ENCODE measurements around the gene PDHX. TPM values are rescaled to one million over a fixed set of nuclear protein-coding genes. Genes with fewer than 3 reads are reported as not detected.
A peak's percentile ranks its signal among the peaks of the same experiment; 100 is the strongest.
"Not testable (repeated sequence)": the region's sequence is repeated elsewhere in the genome, so short reads cannot be mapped to it uniquely, and the experiment has no call there.

The PDHX gene
- 147 TPM for total RNA-seq
- long read RNA-seq, transcript PDHX-201 (11 exons, 2,389 nt) = major isoform, 243 of 289 reads
- long read RNA-seq, partial matches to known transcripts = 32 of 289 reads
- long read RNA-seq, other reads (novel, unspliced or antisense) = 12 of 289 reads

GRCh38 chr11:34916015-34916842, at the start of gene PDHX, which contains the start of gene APIP:
TSS of gene PDHX (plus strand) at chr11:34916618. CDS start at chr11:34916656, 38 bp downstream.
TSS of gene APIP (minus strand) at chr11:34916379. CDS start at chr11:34916284, 95 bp downstream.
- DNase-seq (peak; percentile 98), ATAC-seq (peak; percentile 94)
- intact Hi-C loops (cut with micrococcal nuclease) = no loop called here

GRCh38 chr11:34869425-34869824, 47.0 kb upstream of the PDHX start:
- no peak for ATAC-seq
- DNase-seq = no peak
- intact Hi-C loops (cut with micrococcal nuclease) = no loop called here

GRCh38 chr11:34870548-34871196, 45.7 kb upstream of the PDHX start:
- intact Hi-C loops (cut with micrococcal nuclease) = no loop called here
- no peak for ATAC-seq
- DNase-seq = no peak

- ATAC-seq = no peak
- intact Hi-C loops (cut with micrococcal nuclease) = no loop called here
These were observed 42.2 kb upstream of the PDHX start for GRCh38 chr11:34874202-34874601.

GRCh38 chr11:34877375-34877975, 38.9 kb upstream of the PDHX start:
- no peak for DNase-seq
- no peak for ATAC-seq
- intact Hi-C loops (cut with micrococcal nuclease) = no loop called here

More at GRCh38 chr11:34874202-34874601, 42.2 kb upstream of the PDHX start:
- no peak for DNase-seq

GRCh38 chr11:34881900-34882299, 34.5 kb upstream of the PDHX start:
- intact Hi-C loops (cut with micrococcal nuclease) = no loop called here
- ATAC-seq (no peak), DNase-seq (no peak)

- DNase-seq (no peak), ATAC-seq (no peak)
- intact Hi-C loops (cut with micrococcal nuclease) = no loop called here
These were observed 29.8 kb upstream of the PDHX start for GRCh38 chr11:34886609-34887008.

GRCh38 chr11:34887260-34887659, 29.2 kb upstream of the PDHX start:
- intact Hi-C loops (cut with micrococcal nuclease) = no loop called here
- ATAC-seq (no peak), DNase-seq (no peak)

GRCh38 chr11:34890089-34890488, 26.3 kb upstream of the PDHX start:
- DNase-seq = no peak
- no peak for ATAC-seq
- intact Hi-C loops (cut with micrococcal nuclease) = loop anchor here (2.0 kb wide), 1 partner anchor 303 kb away; no protein-coding TSS in a partner anchor

- intact Hi-C loops (cut with micrococcal nuclease) = loop anchor here (2.0 kb wide), 1 partner anchor 304 kb away; no protein-coding TSS in a partner anchor
- no peak for DNase-seq
- ATAC-seq = no peak
These were observed 25.6 kb upstream of the PDHX start for GRCh38 chr11:34890812-34891211.

- no peak for ATAC-seq
- no peak for DNase-seq
- intact Hi-C loops (cut with micrococcal nuclease) = loop anchor here (2.0 kb wide), 1 partner anchor 305 kb away; no protein-coding TSS in a partner anchor
These were observed 24.8 kb upstream of the PDHX start for GRCh38 chr11:34891611-34892010.

- intact Hi-C loops (cut with micrococcal nuclease) = no loop called here
- ATAC-seq = no peak
- DNase-seq = no peak
These were observed 23.0 kb upstream of the PDHX start for GRCh38 chr11:34893416-34893815.

- DNase-seq; ATAC-seq; intact Hi-C loops (cut with micrococcal nuclease): not testable (repeated sequence)
These were observed 20.2 kb upstream of the PDHX start for GRCh38 chr11:34896191-34896590.

- ATAC-seq (no peak), DNase-seq (no peak)
- intact Hi-C loops (cut with micrococcal nuclease) = no loop called here
These were observed 19.1 kb upstream of the PDHX start for GRCh38 chr11:34897171-34897870.

GRCh38 chr11:34898474-34898873, 17.9 kb upstream of the PDHX start:
- DNase-seq (no peak), ATAC-seq (no peak)
- intact Hi-C loops (cut with micrococcal nuclease) = no loop called here

- DNase-seq (no peak), ATAC-seq (no peak)
- intact Hi-C loops (cut with micrococcal nuclease) = no loop called here
These were observed 16.8 kb upstream of the PDHX start for GRCh38 chr11:34899633-34900016.

GRCh38 chr11:34904421-34904955, 11.9 kb upstream of the PDHX start:
- ATAC-seq = no peak
- intact Hi-C loops (cut with micrococcal nuclease) = no loop called here
- DNase-seq = no peak

- intact Hi-C loops (cut with micrococcal nuclease) = no loop called here
- DNase-seq = no peak
- ATAC-seq = no peak
These were observed 10.8 kb upstream of the PDHX start for GRCh38 chr11:34905666-34906065.
